ENCODE measurements around the gene PSMF1. TPM values are rescaled to one million over a fixed set of nuclear protein-coding genes. Genes with fewer than 3 reads are reported as not detected.

The PSMF1 gene
- total and polyA plus RNA-seq, 2 of the 13 experiments (the other 11 are each of a cell fraction or from before 2014, with no cell fraction given): 82.5 to 86.0 TPM

DNA sequence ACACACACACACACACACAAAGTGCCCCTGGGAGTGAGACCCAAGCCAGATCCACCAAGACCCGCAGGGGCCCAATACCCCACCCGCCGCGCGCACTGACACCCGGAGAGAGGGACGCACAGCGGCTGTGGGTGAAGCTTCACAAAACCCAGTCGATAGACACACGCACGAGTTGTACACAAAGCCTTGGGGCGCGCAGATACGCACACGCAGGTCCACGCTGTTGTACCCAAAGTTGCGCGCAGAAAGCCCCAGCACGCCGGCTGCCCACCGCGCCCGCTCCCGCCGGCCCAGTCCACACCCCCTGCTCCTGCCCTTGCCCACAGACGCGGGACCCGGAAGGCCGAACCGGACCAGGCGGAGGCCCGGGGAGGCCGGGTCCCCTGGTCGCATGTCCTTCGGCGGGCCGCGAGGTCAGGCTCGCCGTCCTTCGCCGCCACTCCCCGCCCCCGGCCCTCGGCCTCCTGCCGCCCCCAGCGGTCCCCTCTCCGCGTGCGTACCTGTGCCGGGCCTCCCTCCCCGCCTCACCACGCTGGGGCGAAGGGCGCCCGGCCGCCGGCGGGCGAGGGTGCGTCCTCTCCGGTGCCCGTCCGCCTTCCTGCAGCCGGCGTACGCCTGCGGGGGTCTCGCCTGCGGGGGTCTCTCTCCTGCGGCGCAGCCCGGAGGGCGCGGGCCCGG lies 66.4 kb downstream of the PSMF1 start, which contains the start of gene TMEM74B (continued):
- TF ChIP-seq, protein P1, sequence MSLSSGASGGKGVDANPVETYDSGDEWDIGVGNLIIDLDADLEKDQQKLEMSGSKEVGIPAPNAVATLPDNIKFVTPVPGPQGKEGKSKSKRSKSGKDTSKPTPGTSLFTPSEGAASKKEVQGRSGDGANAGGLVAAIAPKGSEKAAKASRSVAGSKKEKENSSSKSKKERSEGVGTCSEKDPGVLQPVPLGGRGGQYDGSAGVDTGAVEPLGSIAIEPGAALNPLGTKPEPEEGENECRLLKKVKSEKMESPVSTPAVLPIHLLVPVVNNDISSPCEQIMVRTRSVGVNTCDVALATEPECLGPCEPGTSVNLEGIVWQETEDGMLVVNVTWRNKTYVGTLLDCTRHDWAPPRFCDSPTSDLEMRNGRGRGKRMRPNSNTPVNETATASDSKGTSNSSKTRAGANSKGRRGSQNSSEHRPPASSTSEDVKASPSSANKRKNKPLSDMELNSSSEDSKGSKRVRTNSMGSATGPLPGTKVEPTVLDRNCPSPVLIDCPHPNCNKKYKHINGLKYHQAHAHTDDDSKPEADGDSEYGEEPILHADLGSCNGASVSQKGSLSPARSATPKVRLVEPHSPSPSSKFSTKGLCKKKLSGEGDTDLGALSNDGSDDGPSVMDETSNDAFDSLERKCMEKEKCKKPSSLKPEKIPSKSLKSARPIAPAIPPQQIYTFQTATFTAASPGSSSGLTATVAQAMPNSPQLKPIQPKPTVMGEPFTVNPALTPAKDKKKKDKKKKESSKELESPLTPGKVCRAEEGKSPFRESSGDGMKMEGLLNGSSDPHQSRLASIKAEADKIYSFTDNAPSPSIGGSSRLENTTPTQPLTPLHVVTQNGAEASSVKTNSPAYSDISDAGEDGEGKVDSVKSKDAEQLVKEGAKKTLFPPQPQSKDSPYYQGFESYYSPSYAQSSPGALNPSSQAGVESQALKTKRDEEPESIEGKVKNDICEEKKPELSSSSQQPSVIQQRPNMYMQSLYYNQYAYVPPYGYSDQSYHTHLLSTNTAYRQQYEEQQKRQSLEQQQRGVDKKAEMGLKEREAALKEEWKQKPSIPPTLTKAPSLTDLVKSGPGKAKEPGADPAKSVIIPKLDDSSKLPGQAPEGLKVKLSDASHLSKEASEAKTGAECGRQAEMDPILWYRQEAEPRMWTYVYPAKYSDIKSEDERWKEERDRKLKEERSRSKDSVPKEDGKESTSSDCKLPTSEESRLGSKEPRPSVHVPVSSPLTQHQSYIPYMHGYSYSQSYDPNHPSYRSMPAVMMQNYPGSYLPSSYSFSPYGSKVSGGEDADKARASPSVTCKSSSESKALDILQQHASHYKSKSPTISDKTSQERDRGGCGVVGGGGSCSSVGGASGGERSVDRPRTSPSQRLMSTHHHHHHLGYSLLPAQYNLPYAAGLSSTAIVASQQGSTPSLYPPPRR (CRISPR knock-in tag; IDR thresholded peaks at IDR 0.05; ENCODE audit: borderline replicate concordance): 0 out of 2 replicates have a peak, but pooled peaks have one; percentile 14
- TF ChIP-seq, protein P2, sequence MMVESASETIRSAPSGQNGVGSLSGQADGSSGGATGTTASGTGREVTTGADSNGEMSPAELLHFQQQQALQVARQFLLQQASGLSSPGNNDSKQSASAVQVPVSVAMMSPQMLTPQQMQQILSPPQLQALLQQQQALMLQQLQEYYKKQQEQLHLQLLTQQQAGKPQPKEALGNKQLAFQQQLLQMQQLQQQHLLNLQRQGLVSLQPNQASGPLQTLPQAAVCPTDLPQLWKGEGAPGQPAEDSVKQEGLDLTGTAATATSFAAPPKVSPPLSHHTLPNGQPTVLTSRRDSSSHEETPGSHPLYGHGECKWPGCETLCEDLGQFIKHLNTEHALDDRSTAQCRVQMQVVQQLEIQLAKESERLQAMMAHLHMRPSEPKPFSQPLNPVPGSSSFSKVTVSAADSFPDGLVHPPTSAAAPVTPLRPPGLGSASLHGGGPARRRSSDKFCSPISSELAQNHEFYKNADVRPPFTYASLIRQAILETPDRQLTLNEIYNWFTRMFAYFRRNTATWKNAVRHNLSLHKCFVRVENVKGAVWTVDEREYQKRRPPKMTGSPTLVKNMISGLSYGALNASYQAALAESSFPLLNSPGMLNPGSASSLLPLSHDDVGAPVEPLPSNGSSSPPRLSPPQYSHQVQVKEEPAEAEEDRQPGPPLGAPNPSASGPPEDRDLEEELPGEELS (CRISPR knock-in tag; IDR thresholded peaks at IDR 0.05): 0 out of 2 replicates have a peak, but pooled peaks have one; percentile 15
- no peak for TF ChIP-seq RXRB (CRISPR knock-in tag; IDR thresholded peaks at IDR 0.05; ENCODE audit: borderline replicate concordance)
- no peak; the same call in 1 of the 2 replicates for TF ChIP-seq ZNF546 (CRISPR knock-in tag; conservative IDR thresholded peaks at IDR 0.05)
- TF ChIP-seq FOXP1 (IDR thresholded peaks at IDR 0.05): no peak
- TF ChIP-seq FOXP1 (CRISPR knock-in tag; IDR thresholded peaks at IDR 0.05): no peak
- peak; percentile 48; the same call in 1 of the 2 replicates for TF ChIP-seq HOXA5 (CRISPR knock-in tag; IDR thresholded peaks at IDR 0.05)
- 0 out of 2 replicates have a peak, but pooled peaks have one; percentile 22 for TF ChIP-seq REXO4 (CRISPR knock-in tag; IDR thresholded peaks at IDR 0.05; ENCODE audit: borderline replicate concordance)
- peak; percentile 89 for TF ChIP-seq ZMAT3 (CRISPR knock-in tag; conservative IDR thresholded peaks at IDR 0.05)
- 0 out of 2 replicates have a peak, but pooled peaks have one; percentile 36 for TF ChIP-seq ZNF430 (CRISPR knock-in tag; IDR thresholded peaks at IDR 0.05)
- TF ChIP-seq, protein P3, sequence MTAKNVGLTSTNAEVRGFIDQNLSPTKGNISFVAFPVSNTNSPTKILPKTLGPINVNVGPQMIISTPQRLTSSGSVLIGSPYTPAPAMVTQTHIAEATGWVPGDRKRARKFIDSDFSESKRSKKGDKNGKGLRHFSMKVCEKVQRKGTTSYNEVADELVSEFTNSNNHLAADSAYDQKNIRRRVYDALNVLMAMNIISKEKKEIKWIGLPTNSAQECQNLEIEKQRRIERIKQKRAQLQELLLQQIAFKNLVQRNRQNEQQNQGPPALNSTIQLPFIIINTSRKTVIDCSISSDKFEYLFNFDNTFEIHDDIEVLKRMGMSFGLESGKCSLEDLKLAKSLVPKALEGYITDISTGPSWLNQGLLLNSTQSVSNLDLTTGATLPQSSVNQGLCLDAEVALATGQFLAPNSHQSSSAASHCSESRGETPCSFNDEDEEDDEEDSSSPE (CRISPR knock-in tag; IDR thresholded peaks at IDR 0.05): peak; percentile 60; the same call in 1 of the 2 replicates
- peak; percentile 44; the same call in 1 of the 2 replicates for TF ChIP-seq ZNF558 (CRISPR knock-in tag; IDR thresholded peaks at IDR 0.05; ENCODE audit: borderline replicate concordance)
- TF ChIP-seq, protein P4, sequence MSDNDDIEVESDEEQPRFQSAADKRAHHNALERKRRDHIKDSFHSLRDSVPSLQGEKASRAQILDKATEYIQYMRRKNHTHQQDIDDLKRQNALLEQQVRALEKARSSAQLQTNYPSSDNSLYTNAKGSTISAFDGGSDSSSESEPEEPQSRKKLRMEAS (IDR thresholded peaks at IDR 0.05): peak; percentile 76
- TF ChIP-seq ZBTB7B (CRISPR knock-in tag; IDR thresholded peaks at IDR 0.05): 0 out of 2 replicates have a peak, but pooled peaks have one; percentile 17
- TF ChIP-seq ZNF564 (CRISPR knock-in tag; IDR thresholded peaks at IDR 0.05): peak; percentile 72; the same call in 1 of the 2 replicates
- no peak for TF ChIP-seq MEIS2 (CRISPR knock-in tag; IDR thresholded peaks at IDR 0.05)
- TF ChIP-seq THAP11 (CRISPR knock-in tag; IDR thresholded peaks at IDR 0.05): peak; percentile 30; the same call in 1 of the 2 replicates
- TF ChIP-seq ZNF672 (CRISPR knock-in tag; IDR thresholded peaks at IDR 0.05): no peak
- peak; percentile 80; the same call in 1 of the 2 replicates for TF ChIP-seq ZNF451 (CRISPR knock-in tag; IDR thresholded peaks at IDR 0.05)
- TF ChIP-seq ZMYM4 (CRISPR knock-in tag; IDR thresholded peaks at IDR 0.05): no peak; the same call in 1 of the 2 replicates
- no peak for TF ChIP-seq ZNF225 (CRISPR knock-in tag; IDR thresholded peaks at IDR 0.05)
